Measurements from ENCODE around the gene CCDC54. TPM values are rescaled to one million over a fixed set of nuclear protein-coding genes. Genes with fewer than 3 reads are reported as not detected.

The CCDC54 gene
- total RNA-seq, 4 donors from 2014 or later = not detected

- no peak for DNase-seq
- Histone ChIP-seq H3K4me3 (no peak overlapping the region), H3K4me1 (no peaks in the 10 kb centered on the region), H3K27me3 (no peaks in the 10 kb centered on the region), H3K9me3 (no peaks in the 10 kb centered on the region), H3K27ac (no peak overlapping the region), H3K36me3 (no peaks in the 10 kb centered on the region)
- intact Hi-C loops (cut with DNase I; ENCODE audit: low total_unique reads) (no loop called here), in situ Hi-C loops (cut with MboI; ENCODE audit: low pct_ligation_motif_present in 1 of 4, low pct_unique_long_range_greater_than_20kb in 1 of 4, low sequenced_read_pairs in 3 of 4) (no loop called here)
- WGBS, 2 donors (ENCODE audit: low coverage in 1 of 2) = 33 to 48% methylated on average over 6 of the region's 6 CpGs
- TF ChIP-seq POLR2A (IDR thresholded peaks at IDR 0.05) = no peak
Observed at GRCh38 chr3:107373896-107374295, 3.3 kb upstream of the CCDC54 start.

DNA sequence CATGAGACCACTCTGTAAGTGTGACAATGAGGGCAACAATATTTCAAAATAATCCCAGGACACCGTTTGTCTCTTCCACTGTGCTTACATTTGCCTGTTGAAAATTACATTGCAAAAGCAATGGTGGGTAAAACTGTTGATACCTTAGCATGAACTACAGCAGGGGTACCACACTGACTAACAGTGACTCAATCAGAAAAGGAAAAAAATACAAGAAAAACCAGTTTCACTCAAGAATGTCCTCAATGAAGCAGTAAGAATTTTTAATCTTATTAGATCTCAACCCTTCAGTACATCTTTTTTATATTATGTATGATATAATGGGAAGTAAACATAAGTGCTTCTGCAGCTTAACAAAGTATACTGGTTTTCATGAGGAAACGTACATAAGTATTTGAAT is 1.6 kb upstream of the CCDC54 start:
- intact Hi-C loops (cut with DNase I; ENCODE audit: low total_unique reads) (no loop called here), in situ Hi-C loops (cut with MboI; ENCODE audit: low pct_ligation_motif_present in 1 of 4, low pct_unique_long_range_greater_than_20kb in 1 of 4, low sequenced_read_pairs in 3 of 4) (no loop called here)
- Histone ChIP-seq H3K9me3 (no peaks in the 10 kb centered on the region), H3K4me3 (no peak overlapping the region), H3K36me3 (no peaks in the 10 kb centered on the region), H3K4me1 (no peaks in the 10 kb centered on the region), H3K27ac (no peak overlapping the region), H3K27me3 (no peaks in the 10 kb centered on the region)
- 66 to 79% methylated on average over 2 of the region's 2 CpGs for WGBS, 2 donors (ENCODE audit: low coverage in 1 of 2)
- no peak for TF ChIP-seq CTCF (IDR thresholded peaks at IDR 0.05)
- TF ChIP-seq POLR2A (IDR thresholded peaks at IDR 0.05) = no peak
- no peak for TF ChIP-seq POLR2AphosphoS5 (IDR thresholded peaks at IDR 0.05)
- TF ChIP-seq EP300 (IDR thresholded peaks at IDR 0.05; ENCODE audit: low read depth) = no peak
- no peak for DNase-seq

- in situ Hi-C loops (cut with MboI; ENCODE audit: low pct_ligation_motif_present in 1 of 4, low pct_unique_long_range_greater_than_20kb in 1 of 4, low sequenced_read_pairs in 3 of 4) = no loop called here
- Histone ChIP-seq H3K27me3 (no peaks in the 10 kb centered on the region), H3K27ac (no peak overlapping the region), H3K9me3 (no peaks in the 10 kb centered on the region), H3K4me3 (no peak overlapping the region), H3K36me3 (no peaks in the 10 kb centered on the region), H3K4me1 (no peaks in the 10 kb centered on the region)
- TF ChIP-seq POLR2A (IDR thresholded peaks at IDR 0.05) = no peak
- no peak for TF ChIP-seq EP300 (IDR thresholded peaks at IDR 0.05; ENCODE audit: low read depth)
- TF ChIP-seq POLR2AphosphoS5 (IDR thresholded peaks at IDR 0.05) = no peak
- no peak for TF ChIP-seq CTCF (IDR thresholded peaks at IDR 0.05)
- intact Hi-C loops (cut with DNase I; ENCODE audit: low total_unique reads) = no loop called here
- DNase-seq = no peak
- WGBS, 2 donors (ENCODE audit: low coverage in 1 of 2) = 33 to 66% methylated on average over 4 of the region's 4 CpGs
Observed at GRCh38 chr3:107382631-107383030, 5.4 kb downstream of the CCDC54 start.

DNA sequence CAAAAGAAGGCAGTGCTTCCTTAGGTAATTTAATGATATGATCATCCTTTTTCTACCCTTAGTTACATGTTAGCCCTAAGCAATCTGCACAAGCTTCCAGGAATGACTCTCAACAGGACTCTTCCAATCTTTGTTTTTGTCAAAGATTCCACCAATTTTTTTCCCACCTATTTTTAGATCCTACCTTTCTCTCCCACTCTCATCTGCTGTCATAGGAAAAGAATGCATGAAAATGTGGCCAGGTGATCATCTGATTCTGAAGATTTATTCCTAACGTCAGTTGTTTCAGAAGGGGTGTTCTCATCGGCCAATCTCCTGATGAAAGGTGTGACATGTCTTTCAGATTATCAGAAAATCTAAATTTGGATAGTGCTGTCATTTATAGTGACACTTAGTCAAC is 7.2 kb downstream of the CCDC54 start:
- H3K4me3 ChIP-seq = no peak overlapping the region
- no peak for TF ChIP-seq POLR2AphosphoS5 (IDR thresholded peaks at IDR 0.05)
- no peak for TF ChIP-seq CTCF (IDR thresholded peaks at IDR 0.05)
- no peak for TF ChIP-seq POLR2A (IDR thresholded peaks at IDR 0.05)
- TF ChIP-seq EP300 (IDR thresholded peaks at IDR 0.05; ENCODE audit: low read depth) = no peak
- 81 to 88% methylated on average over 2 of the region's 2 CpGs for WGBS, 2 donors (ENCODE audit: low coverage in 1 of 2)
- no peak for DNase-seq
- in situ Hi-C loops (cut with MboI; ENCODE audit: low pct_ligation_motif_present in 1 of 4, low pct_unique_long_range_greater_than_20kb in 1 of 4, low sequenced_read_pairs in 3 of 4) = no loop called here
- no peaks in the 10 kb centered on the region for H3K4me1 ChIP-seq
- H3K27me3 ChIP-seq = no peaks in the 10 kb centered on the region
- H3K36me3 ChIP-seq = no peaks in the 10 kb centered on the region
- no peak overlapping the region for H3K27ac ChIP-seq
- no peaks in the 10 kb centered on the region for H3K9me3 ChIP-seq
- intact Hi-C loops (cut with DNase I; ENCODE audit: low total_unique reads) = no loop called here

DNA sequence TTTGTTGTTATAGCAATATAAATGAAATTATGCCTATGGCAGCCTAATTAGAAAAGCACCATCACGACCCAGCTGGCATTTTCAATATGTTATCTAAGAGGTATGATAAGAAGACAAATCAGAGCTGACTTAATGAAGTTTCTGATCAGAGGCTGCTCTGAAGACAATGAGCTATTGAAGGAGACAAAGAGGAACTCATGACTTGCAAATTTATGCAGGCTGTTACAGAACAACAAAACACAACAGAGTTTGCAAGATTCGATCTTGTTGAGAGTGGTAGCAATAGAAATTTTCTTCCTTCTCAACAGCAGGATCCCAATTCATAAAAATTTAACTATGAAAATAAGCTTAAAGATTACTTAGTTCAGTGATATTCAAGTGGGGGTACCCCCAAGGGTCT is 7.7 kb downstream of the CCDC54 start:
- no peak overlapping the region for H3K4me3 ChIP-seq
- no peak overlapping the region for H3K27ac ChIP-seq
- no peaks in the 10 kb centered on the region for H3K36me3 ChIP-seq
- WGBS, 2 donors (ENCODE audit: low coverage in 1 of 2) = 36 to 51% methylated on average over 2 of the region's 2 CpGs
- TF ChIP-seq EP300 (IDR thresholded peaks at IDR 0.05; ENCODE audit: low read depth) (no peak), CTCF (IDR thresholded peaks at IDR 0.05) (no peak), POLR2AphosphoS5 (IDR thresholded peaks at IDR 0.05) (no peak), POLR2A (IDR thresholded peaks at IDR 0.05) (no peak)
- no peaks in the 10 kb centered on the region for H3K27me3 ChIP-seq
- H3K4me1 ChIP-seq = no peaks in the 10 kb centered on the region
- no peak for DNase-seq
- H3K9me3 ChIP-seq = no peaks in the 10 kb centered on the region
- in situ Hi-C loops (cut with MboI; ENCODE audit: low pct_ligation_motif_present in 1 of 4, low pct_unique_long_range_greater_than_20kb in 1 of 4, low sequenced_read_pairs in 3 of 4) = no loop called here
- intact Hi-C loops (cut with DNase I; ENCODE audit: low total_unique reads) = no loop called here

Data from transverse colon (tissue), 4 donors.